Fibroblast of the aortic adventitia (primary cell): ENCODE results near the gene SYNGAP1. TPM values are rescaled to one million over a fixed set of nuclear protein-coding genes. Genes with fewer than 3 reads are reported as not detected.
"Not testable (repeated sequence)": the region's sequence is repeated elsewhere in the genome, so short reads cannot be mapped to it uniquely, and the experiment has no call there.

Source experiments
- DNase-seq: peaks from one replicate; pipeline ENCODE4 v3.0.0-alpha.2; 2010; ENCODE audit warnings: low read depth
- H3K4me3 ChIP-seq: 2 replicates; pipeline ENCODE4 v1.5.1; 2011; ENCODE audit warnings: low read depth, mild to moderate bottlenecking, control low read depth, low read length, moderate library complexity
- CTCF ChIP-seq: IDR thresholded peaks from 2 replicates; pipeline ENCODE4 v1.5.1; 2011; ENCODE audit warnings: mild to moderate bottlenecking, low read length, control low read depth, inconsistent platforms; ENCODE audit not compliant: insufficient read depth
- total RNA-seq: library from RNA; depleted of rRNA; stranded (reverse); fragments of >200 nt; gene quantifications from 2 replicates; pipeline ENCODE4 v1.2.3, GENCODE V29; 2012; ENCODE audit warnings: low replicate concordance

Gene SYNGAP1
- total RNA-seq, 1 donor, result 7.6 TPM

GRCh38 chr6:33458676-33459075 is 38.8 kb downstream of the SYNGAP1 start:
- DNase-seq, result no peak
- TF ChIP-seq CTCF, result no peak
- H3K4me3 ChIP-seq, result no peak overlapping the region

- no peak for DNase-seq
- no peak for TF ChIP-seq CTCF
- H3K4me3 ChIP-seq, result no peak overlapping the region
Measured at GRCh38 chr6:33459226-33459625, 39.4 kb downstream of the SYNGAP1 start.

- DNase-seq, result no peak
- TF ChIP-seq CTCF, result no peak
Measured at GRCh38 chr6:33466075-33466735, 46.3 kb downstream of the SYNGAP1 start.

GRCh38 chr6:33467091-33467490 is 47.2 kb downstream of the SYNGAP1 start:
- DNase-seq, result no peak
- TF ChIP-seq CTCF, result no peak
- no peak overlapping the region for H3K4me3 ChIP-seq

More at GRCh38 chr6:33466075-33466735, 46.3 kb downstream of the SYNGAP1 start:
- H3K4me3 ChIP-seq, result no peak overlapping the region

- TF ChIP-seq CTCF, result no peak
- no peak for DNase-seq
- H3K4me3 ChIP-seq, result no peak overlapping the region
Measured at GRCh38 chr6:33469661-33470060, 49.8 kb downstream of the SYNGAP1 start.

GRCh38 chr6:33477864-33478263 is 58.0 kb downstream of the SYNGAP1 start:
- H3K4me3 ChIP-seq, result no peak overlapping the region
- DNase-seq, result no peak
- TF ChIP-seq CTCF, result no peak

- no peak for DNase-seq
- TF ChIP-seq CTCF, result no peak
- H3K4me3 ChIP-seq, result no peak overlapping the region
Measured at GRCh38 chr6:33481192-33481591, 61.3 kb downstream of the SYNGAP1 start.

- not testable (repeated sequence) for H3K4me3 ChIP-seq, DNase-seq
Measured at GRCh38 chr6:33482620-33483019, 62.8 kb downstream of the SYNGAP1 start.
